Measurements from ENCODE around the gene EDARADD. TPM values are rescaled to one million over a fixed set of nuclear protein-coding genes. Genes with fewer than 3 reads are reported as not detected.

EDARADD gene
- total and polyA plus RNA-seq, 2 of the 13 experiments (the other 11 are each of a cell fraction or from before 2014, with no cell fraction given): 0.03 TPM; not detected in 1

DNA sequence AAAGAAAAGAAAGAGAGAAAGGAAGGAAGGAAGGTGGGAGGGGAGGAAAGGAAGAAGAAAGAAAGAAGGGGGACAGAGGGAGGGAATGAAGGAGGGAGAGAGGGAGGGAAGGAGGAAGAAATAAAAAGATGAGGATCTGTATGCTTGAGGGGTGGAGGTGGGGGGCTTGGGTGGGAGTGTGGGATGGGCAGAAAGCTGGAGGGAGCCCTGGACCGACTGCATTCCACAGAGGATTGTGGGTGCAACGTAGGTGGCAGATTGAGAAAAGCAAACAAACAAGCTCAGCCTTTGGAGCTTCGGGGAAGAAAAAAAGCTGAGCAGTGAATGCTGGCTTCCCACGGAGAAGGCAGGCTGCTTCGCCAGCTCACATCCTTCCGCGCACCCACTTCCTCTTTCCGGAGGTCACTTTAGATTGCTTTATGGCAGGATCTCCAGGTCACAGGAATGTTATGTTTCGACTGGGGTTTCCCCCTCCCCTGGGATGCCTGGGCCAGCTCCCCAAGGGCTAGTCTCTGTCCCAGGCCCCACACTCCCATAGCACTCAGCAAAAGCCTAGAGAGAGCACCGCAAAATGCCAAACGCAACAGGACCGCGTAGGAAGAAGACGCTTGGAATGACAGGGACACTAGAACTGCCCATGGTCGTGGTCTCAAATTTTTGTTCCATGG, 109.0 kb downstream of the EDARADD start (continued):
- TF ChIP-seq, protein P1, sequence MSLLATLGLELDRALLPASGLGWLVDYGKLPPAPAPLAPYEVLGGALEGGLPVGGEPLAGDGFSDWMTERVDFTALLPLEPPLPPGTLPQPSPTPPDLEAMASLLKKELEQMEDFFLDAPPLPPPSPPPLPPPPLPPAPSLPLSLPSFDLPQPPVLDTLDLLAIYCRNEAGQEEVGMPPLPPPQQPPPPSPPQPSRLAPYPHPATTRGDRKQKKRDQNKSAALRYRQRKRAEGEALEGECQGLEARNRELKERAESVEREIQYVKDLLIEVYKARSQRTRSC (CRISPR knock-in tag; IDR thresholded peaks at IDR 0.05; ENCODE audit: low read depth): no peak
- no peak for TF ChIP-seq NFE2 (CRISPR knock-in tag; IDR thresholded peaks at IDR 0.05)
- TF ChIP-seq POLR2AphosphoS5 (IDR thresholded peaks at IDR 0.05; ENCODE audit: low read depth, low read length): peak; percentile 31; the same call in 1 of the 2 replicates
- TF ChIP-seq ZNF564 (CRISPR knock-in tag; IDR thresholded peaks at IDR 0.05): no peak
- TF ChIP-seq EHMT2 (IDR thresholded peaks at IDR 0.05; ENCODE audit: borderline replicate concordance, low read depth, low read length): no peak
- peak; percentile 37; the same call in 1 of the 2 replicates for TF ChIP-seq MLX (CRISPR knock-in tag; IDR thresholded peaks at IDR 0.05)
- no peak for TF ChIP-seq THYN1 (CRISPR knock-in tag; IDR thresholded peaks at IDR 0.05; ENCODE audit: borderline replicate concordance, low read depth)
- TF ChIP-seq DNMT3B (CRISPR knock-in tag; conservative IDR thresholded peaks at IDR 0.05): no peak
- TF ChIP-seq LCORL (IDR thresholded peaks at IDR 0.05): no peak
- peak; percentile 84 for TF ChIP-seq LCORL (CRISPR knock-in tag; IDR thresholded peaks at IDR 0.05)
- no peak for TF ChIP-seq ZNF770 (CRISPR knock-in tag; IDR thresholded peaks at IDR 0.05)
- TF ChIP-seq, protein P2, sequence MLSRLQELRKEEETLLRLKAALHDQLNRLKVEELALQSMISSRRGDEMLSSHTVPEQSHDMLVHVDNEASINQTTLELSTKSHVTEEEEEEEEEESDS (CRISPR knock-in tag; IDR thresholded peaks at IDR 0.05; ENCODE audit: borderline replicate concordance): no peak
- peak in 1 of 2 experiments; percentile 72; a peak in 1 of 4 replicates for TF ChIP-seq EP300 (IDR thresholded peaks at IDR 0.05; ENCODE audit: low read depth in 2 of 2, low read length in 2 of 2)
- TF ChIP-seq EP300 (CRISPR knock-in tag; IDR thresholded peaks at IDR 0.05; ENCODE audit: borderline replicate concordance): peak; percentile 79; the same call in 1 of the 2 replicates
- peak; percentile 53 to 56 for TF ChIP-seq POLR2A (IDR thresholded peaks at IDR 0.05; ENCODE audit: insufficient read depth in 1 of 2, low read depth in 2 of 2, low read length in 2 of 2)
- TF ChIP-seq, protein P3, sequence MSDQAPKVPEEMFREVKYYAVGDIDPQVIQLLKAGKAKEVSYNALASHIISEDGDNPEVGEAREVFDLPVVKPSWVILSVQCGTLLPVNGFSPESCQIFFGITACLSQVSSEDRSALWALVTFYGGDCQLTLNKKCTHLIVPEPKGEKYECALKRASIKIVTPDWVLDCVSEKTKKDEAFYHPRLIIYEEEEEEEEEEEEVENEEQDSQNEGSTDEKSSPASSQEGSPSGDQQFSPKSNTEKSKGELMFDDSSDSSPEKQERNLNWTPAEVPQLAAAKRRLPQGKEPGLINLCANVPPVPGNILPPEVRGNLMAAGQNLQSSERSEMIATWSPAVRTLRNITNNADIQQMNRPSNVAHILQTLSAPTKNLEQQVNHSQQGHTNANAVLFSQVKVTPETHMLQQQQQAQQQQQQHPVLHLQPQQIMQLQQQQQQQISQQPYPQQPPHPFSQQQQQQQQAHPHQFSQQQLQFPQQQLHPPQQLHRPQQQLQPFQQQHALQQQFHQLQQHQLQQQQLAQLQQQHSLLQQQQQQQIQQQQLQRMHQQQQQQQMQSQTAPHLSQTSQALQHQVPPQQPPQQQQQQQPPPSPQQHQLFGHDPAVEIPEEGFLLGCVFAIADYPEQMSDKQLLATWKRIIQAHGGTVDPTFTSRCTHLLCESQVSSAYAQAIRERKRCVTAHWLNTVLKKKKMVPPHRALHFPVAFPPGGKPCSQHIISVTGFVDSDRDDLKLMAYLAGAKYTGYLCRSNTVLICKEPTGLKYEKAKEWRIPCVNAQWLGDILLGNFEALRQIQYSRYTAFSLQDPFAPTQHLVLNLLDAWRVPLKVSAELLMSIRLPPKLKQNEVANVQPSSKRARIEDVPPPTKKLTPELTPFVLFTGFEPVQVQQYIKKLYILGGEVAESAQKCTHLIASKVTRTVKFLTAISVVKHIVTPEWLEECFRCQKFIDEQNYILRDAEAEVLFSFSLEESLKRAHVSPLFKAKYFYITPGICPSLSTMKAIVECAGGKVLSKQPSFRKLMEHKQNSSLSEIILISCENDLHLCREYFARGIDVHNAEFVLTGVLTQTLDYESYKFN (CRISPR knock-in tag; conservative IDR thresholded peaks at IDR 0.05): peak; percentile 78; the same call in 1 of the 2 replicates
- TF ChIP-seq ZBTB43 (CRISPR knock-in tag; conservative IDR thresholded peaks at IDR 0.05): no peak

All from HepG2 (cell line).